Osteoblast (primary cell): Measurements from ENCODE around the gene RBM17. TPM values are rescaled to one million over a fixed set of nuclear protein-coding genes. Genes with fewer than 3 reads are reported as not detected.
"Not testable (repeated sequence)": the region's sequence is repeated elsewhere in the genome, so short reads cannot be mapped to it uniquely, and the experiment has no call there.

ENCODE experiments used
- DNase-seq: peaks from one replicate; pipeline ENCODE4 v3.0.0; 2011; ENCODE audit warnings: low spot score, mixed read lengths; ENCODE audit not compliant: insufficient read length; ENCODE audit errors: missing footprints
- H2AFZ ChIP-seq: 2 replicates; pipeline ENCODE4 v1.6.0; 2011; ENCODE audit warnings: mild to moderate bottlenecking, low read length
- H3K27ac ChIP-seq: 2 replicates; pipeline ENCODE4 v1.5.1; 2011; ENCODE audit warnings: mild to moderate bottlenecking, low read depth, low read length, moderate library complexity
- H3K27me3 ChIP-seq: 2 replicates; pipeline ENCODE4 v1.6.0; 2012; ENCODE audit warnings: mild to moderate bottlenecking, control low read depth, inconsistent platforms, low read length, moderate library complexity; ENCODE audit not compliant: insufficient read depth
- H3K36me3 ChIP-seq: 2 replicates; pipeline ENCODE4 v1.5.1; 2011; ENCODE audit warnings: mild to moderate bottlenecking, low read length, control low read depth, moderate library complexity; ENCODE audit not compliant: insufficient read depth
- H3K4me1 ChIP-seq: 2 replicates; pipeline ENCODE4 v1.5.1; 2011; ENCODE audit warnings: mild to moderate bottlenecking, low read length, control low read depth, moderate library complexity; ENCODE audit not compliant: insufficient read depth
- H3K4me2 ChIP-seq: 2 replicates; pipeline ENCODE4 v1.6.0; 2011; ENCODE audit warnings: mild to moderate bottlenecking, low read length; ENCODE audit not compliant: insufficient read depth
- H3K4me3 ChIP-seq: fragments of 200-600 bp; sonication (generic); 3 replicates; pipeline ENCODE4 v1.5.1; 2012; ENCODE audit warnings: mild to moderate bottlenecking, low read length, inconsistent platforms; ENCODE audit not compliant: insufficient read depth
- H3K79me2 ChIP-seq: 2 replicates; pipeline ENCODE4 v1.6.0; 2012; ENCODE audit warnings: mild to moderate bottlenecking, low read length, control low read depth, inconsistent platforms; ENCODE audit not compliant: insufficient read depth
- H3K9me3 ChIP-seq: 2 replicates; pipeline ENCODE4 v1.5.1; 2011; ENCODE audit warnings: low read depth, low read length, control low read depth
- H4K20me1 ChIP-seq: 2 replicates; pipeline ENCODE4 v1.6.0; 2012; ENCODE audit warnings: mild to moderate bottlenecking, low read length, control low read depth; ENCODE audit not compliant: insufficient read depth
- CTCF ChIP-seq: IDR thresholded peaks from 2 replicates; pipeline ENCODE4 v1.5.1; 2011; ENCODE audit warnings: mild to moderate bottlenecking, low read depth, low read length, moderate library complexity; ENCODE audit errors: extremely low read depth
- small RNA-seq: library from RNA; depleted of rRNA; stranded (forward); fragments of <200 nt; gene quantifications from one replicate; pipeline ENCODE3, GENCODE V24; 2012
- total RNA-seq: library from RNA; depleted of rRNA; stranded (reverse); fragments of >200 nt; gene quantifications from 2 replicates; pipeline ENCODE4 v1.2.3, GENCODE V29; 2012

The RBM17 gene
- total RNA-seq, 1 donor: 29.3 TPM

DNA sequence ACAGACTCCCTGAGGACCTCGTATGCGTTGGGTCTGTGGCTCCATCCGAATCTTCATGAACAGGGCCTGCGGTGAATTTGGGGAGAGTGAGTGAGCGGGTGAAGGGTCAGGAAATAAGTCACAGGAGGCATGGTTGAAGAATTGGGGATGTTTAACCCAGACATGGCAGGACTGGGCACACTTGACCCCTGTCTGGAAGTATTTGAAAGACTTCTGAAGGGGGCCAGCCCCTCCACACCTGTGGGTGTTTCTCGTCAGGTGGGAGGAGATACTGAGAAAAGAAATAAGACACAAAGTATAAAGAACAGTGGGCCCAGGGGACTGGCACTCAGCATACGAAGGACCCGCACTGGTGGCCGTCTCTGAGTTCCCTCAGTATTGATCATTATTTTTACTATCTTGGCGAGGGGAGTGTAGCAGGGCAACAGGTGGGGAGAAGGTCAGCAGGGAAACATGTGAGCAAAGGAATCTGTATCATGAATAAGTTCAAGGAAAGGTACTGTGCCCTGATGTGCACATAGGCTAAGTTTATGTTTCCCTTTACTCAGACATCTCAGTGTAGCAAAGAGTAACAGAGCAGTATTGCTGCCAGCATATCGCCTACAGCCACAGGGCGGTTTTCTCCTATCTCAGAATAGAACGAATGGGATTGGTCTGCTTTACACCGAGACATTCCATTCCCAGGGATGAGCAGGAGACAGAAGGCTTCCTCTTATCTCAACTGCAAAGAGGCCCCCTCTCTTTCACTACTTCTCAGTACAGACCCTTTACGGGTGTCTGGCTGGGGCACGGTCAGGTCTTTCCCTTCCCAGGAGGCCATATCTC is 75.6 kb downstream of the RBM17 start:
- H3K36me3 ChIP-seq: peaks cover 5% of the 10 kb centered on the region
- H3K4me2 ChIP-seq: peak overlapping the region; percentile 90
- no peaks in the 10 kb centered on the region for H3K9me3 ChIP-seq
- TF ChIP-seq CTCF: no peak
- DNase-seq: no peak
- H3K27me3 ChIP-seq: no peaks in the 10 kb centered on the region
- peak overlapping the region; percentile 83 for H3K4me3 ChIP-seq
- peak overlapping the region; percentile 77 for H2AFZ ChIP-seq
- H4K20me1 ChIP-seq: peaks cover 20% of the 10 kb centered on the region
- peak overlapping the region; percentile 72 for H3K27ac ChIP-seq
- H3K79me2 ChIP-seq: peaks cover 46% of the 10 kb centered on the region
- H3K4me1 ChIP-seq: peaks cover 16% of the 10 kb centered on the region

GRCh38 chr10:6165221-6165725 is 76.4 kb downstream of the RBM17 start:
- Histone ChIP-seq H3K79me2 (peaks cover 48% of the 10 kb centered on the region), H3K4me2 (peak overlapping the region; percentile 90), H2AFZ (no peak overlapping the region), H3K9me3 (no peaks in the 10 kb centered on the region), H3K27ac (no peak overlapping the region), H3K27me3 (no peaks in the 10 kb centered on the region), H4K20me1 (peaks cover 25% of the 10 kb centered on the region), H3K4me1 (peaks cover 16% of the 10 kb centered on the region), H3K36me3 (peaks cover 5% of the 10 kb centered on the region), H3K4me3 (no peak overlapping the region)
- no peak for DNase-seq
- no peak for TF ChIP-seq CTCF

GRCh38 chr10:6165933-6166332 is 77.1 kb downstream of the RBM17 start:
- H3K4me1 ChIP-seq: peaks cover 16% of the 10 kb centered on the region
- H3K79me2 ChIP-seq: peaks cover 48% of the 10 kb centered on the region
- not testable (repeated sequence) for H3K36me3 ChIP-seq, H3K9me3 ChIP-seq, H3K27me3 ChIP-seq, H3K4me3 ChIP-seq, H3K4me2 ChIP-seq, DNase-seq, H2AFZ ChIP-seq, H3K27ac ChIP-seq
- peaks cover 30% of the 10 kb centered on the region for H4K20me1 ChIP-seq

Small RNA genes lying within 50 kb of the gene (small RNA-seq; reads per million reads assigned to genes)
- not detected for gene MIR3155A

Other genes starting within 250 kb of the RBM17 start
- 7.2 and 9.4 TPM in 2 replicates for gene ANKRD16, start 199.1 kb upstream of the RBM17 start, total RNA-seq
- 80.2 and 93.7 TPM in 2 replicates for gene FBH1, start 198.8 kb upstream of the RBM17 start, total RNA-seq
- gene IL15RA, start 111.5 kb upstream of the RBM17 start, total RNA-seq: 1.1 and 1.2 TPM in 2 replicates
- gene IL2RA, start 26.7 kb upstream of the RBM17 start, total RNA-seq: not detected in 2 replicates
- gene PFKFB3, start 113.9 kb downstream of the RBM17 start, total RNA-seq: 7.1 and 19.2 TPM in 2 replicates